AML-193 (cell line): ENCODE measurements around the gene KCNQ1.

ENCODE experiments used
- DNase-seq, 2 experiments: peaks; one replicate each; lab custom pipeline; 2025; lab: John Stamatoyannopoulos, UW

Gene KCNQ1

GRCh38 chr11:2779981-2780849 lies 335.4 kb downstream of the KCNQ1 start:
- no peak for DNase-seq

GRCh38 chr11:2780850-2781407 lies 336.1 kb downstream of the KCNQ1 start:
- no peak for DNase-seq

- no peak for DNase-seq
Observed at GRCh38 chr11:2781408-2782274, 336.8 kb downstream of the KCNQ1 start.

GRCh38 chr11:2782769-2783168 lies 338.0 kb downstream of the KCNQ1 start:
- no peak for DNase-seq

GRCh38 chr11:2783536-2784082 lies 338.8 kb downstream of the KCNQ1 start:
- DNase-seq: no peak

- DNase-seq: no peak
Observed at GRCh38 chr11:2787816-2788167, 343.0 kb downstream of the KCNQ1 start.

GRCh38 chr11:2788168-2789071 lies 343.6 kb downstream of the KCNQ1 start:
- no peak for DNase-seq

GRCh38 chr11:2789331-2789730 lies 344.5 kb downstream of the KCNQ1 start:
- DNase-seq: no peak

- DNase-seq: no peak
Observed at GRCh38 chr11:2789791-2790567, 345.2 kb downstream of the KCNQ1 start.

GRCh38 chr11:2790568-2790921 lies 345.7 kb downstream of the KCNQ1 start:
- DNase-seq: no peak

GRCh38 chr11:2791139-2791520 lies 346.3 kb downstream of the KCNQ1 start:
- DNase-seq: no peak

GRCh38 chr11:2791521-2792380 lies 346.9 kb downstream of the KCNQ1 start:
- DNase-seq: no peak

GRCh38 chr11:2792381-2793250 lies 347.8 kb downstream of the KCNQ1 start:
- DNase-seq: no peak

GRCh38 chr11:2793701-2794045 lies 348.9 kb downstream of the KCNQ1 start:
- no peak for DNase-seq

GRCh38 chr11:2794046-2794967 lies 349.5 kb downstream of the KCNQ1 start:
- DNase-seq: no peak

- no peak for DNase-seq
Observed at GRCh38 chr11:2794968-2795322, 350.1 kb downstream of the KCNQ1 start.

GRCh38 chr11:2795491-2795991 lies 350.7 kb downstream of the KCNQ1 start:
- DNase-seq: no peak

- no peak for DNase-seq
Observed at GRCh38 chr11:2796091-2796490, 351.3 kb downstream of the KCNQ1 start.
